Suprapubic skin (tissue), 4 donors: ENCODE data around the gene NPAS2.

Experiments
- POLR2A ChIP-seq, 2 donors: fragments of 450-650 bp; IDR thresholded peaks; one replicate each; pipeline ENCODE4 v1.6.1; 2017; ENCODE audit warnings: antibody characterized with exemption in 2 of 2, mild to moderate bottlenecking in 2 of 2, moderate library complexity in 2 of 2
- POLR2AphosphoS5 ChIP-seq, 3 donors: sonication (generic); formaldehyde crosslinking; IDR thresholded peaks; one replicate each; pipeline ENCODE4 v1.6.1; 2017; ENCODE audit warnings: antibody characterized with exemption in 3 of 3

DNA sequence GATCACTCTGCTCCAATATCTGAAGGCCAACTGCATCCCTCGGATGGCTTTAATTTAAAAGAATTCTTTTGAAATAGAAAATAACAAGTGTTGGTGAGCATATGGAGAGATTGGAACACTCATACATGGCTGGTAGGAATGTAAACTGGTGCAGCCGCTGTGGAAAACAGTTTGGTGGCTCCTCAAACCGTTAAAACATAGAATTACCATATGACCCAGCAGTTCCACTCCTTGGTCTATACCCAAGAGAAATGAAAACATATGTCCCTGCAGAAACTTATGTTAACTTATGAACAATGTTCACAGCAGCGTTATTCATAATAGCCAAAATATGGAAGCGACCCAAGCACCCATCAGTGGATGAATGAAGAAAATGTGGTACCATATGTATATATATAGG lies 60.1 kb downstream of the NPAS2 start:
- TF ChIP-seq POLR2A (IDR thresholded peaks at IDR 0.05), result no peak
- TF ChIP-seq POLR2AphosphoS5 (IDR thresholded peaks at IDR 0.05), result no peak
